Central memory CD4-positive, alpha-beta T cell (primary cell): Measurements from ENCODE around the gene CCDC92.
"Not testable (repeated sequence)": the region's sequence is repeated elsewhere in the genome, so short reads cannot be mapped to it uniquely, and the experiment has no call there.

Source experiments
- DNase-seq: peaks from one replicate; pipeline ENCODE4 v3.0.0; 2022

The CCDC92 gene

DNA sequence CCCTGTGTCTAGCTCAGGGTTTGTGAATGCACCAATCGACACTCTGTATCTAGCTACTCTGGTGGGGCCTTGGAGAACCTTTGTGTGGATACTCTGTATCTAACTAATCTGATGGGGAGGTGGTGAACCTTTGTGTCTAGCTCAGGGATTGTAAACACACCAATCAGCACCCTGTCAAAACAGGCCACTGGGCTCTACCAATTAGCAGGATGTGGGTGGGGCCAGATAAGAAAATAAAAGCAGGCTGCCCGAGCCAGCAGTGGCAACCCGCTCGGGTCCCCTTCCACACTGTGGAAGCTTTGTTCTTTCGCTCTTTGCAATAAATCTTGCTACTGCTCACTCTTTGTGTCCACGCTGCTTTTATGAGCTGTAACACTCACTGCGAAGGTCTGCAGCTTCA is 25.1 kb downstream of the CCDC92 start:
- not testable (repeated sequence) for DNase-seq

DNA sequence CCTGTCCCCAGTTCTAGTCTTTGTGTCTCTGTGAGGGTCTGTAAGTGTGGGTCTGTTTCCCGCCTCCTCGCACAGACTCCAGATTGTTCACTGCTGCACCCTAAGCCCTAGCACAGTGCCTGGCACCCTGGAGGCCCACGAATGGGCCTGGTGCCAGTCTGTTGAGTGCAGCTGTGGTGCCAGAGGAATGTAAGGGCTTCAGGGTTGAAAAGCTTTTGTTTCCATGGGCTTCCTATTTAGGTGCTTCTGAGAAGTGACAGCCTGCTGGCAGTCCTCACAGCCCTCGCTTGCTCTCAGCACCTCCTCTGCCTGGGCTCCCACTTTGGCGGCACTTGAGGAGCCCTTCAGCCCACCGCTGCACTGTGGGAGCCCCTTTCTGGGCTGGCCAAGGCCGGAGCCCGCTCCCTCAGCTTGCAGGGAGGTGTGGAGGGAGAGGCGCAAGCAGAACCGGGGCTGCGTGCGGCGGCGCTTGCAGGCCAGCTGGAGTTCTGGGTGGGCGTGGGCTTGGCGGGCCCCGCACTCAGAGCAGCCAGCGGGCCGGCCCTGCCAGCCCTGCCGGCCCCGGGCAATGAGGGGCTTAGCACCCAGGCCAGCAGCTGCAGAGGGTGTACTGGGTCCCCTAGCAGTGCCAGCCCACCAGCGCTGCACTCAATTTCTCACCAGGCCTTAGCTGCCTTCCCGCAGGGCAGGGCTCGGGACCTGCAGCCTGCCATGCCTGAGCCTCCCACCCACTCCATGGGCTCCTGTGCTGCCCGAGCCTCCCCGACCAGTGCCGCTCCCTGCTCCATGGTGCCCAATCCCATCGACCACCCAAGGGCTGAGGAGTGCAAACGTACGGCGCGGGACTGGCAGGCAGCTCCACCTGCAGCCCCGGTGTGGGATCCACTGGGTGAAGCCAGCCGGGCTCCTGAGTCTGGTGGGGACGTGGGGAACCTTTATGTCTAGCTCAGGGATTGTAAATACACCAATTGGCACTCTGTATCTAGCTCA is 25.8 kb downstream of the CCDC92 start:
- DNase-seq = not testable (repeated sequence)

DNA sequence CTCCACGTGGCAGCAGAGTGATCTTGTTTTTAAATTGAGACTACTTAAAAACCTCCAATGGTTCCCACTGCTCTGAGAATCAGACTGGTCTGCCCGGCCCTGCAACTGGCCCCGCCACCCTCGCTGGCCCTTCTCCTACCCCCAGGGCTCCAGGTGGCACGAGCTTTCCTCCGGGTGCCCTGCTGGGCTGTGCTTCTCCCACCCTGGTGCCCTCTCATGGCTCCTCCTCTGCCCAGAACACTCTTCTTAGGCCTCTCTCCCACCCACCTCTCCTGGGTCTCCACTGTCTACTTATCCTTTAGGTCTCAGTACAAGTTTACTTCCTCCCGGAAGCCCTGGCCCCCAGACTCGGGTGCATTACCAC is 26.5 kb downstream of the CCDC92 start:
- DNase-seq = no peak

DNA sequence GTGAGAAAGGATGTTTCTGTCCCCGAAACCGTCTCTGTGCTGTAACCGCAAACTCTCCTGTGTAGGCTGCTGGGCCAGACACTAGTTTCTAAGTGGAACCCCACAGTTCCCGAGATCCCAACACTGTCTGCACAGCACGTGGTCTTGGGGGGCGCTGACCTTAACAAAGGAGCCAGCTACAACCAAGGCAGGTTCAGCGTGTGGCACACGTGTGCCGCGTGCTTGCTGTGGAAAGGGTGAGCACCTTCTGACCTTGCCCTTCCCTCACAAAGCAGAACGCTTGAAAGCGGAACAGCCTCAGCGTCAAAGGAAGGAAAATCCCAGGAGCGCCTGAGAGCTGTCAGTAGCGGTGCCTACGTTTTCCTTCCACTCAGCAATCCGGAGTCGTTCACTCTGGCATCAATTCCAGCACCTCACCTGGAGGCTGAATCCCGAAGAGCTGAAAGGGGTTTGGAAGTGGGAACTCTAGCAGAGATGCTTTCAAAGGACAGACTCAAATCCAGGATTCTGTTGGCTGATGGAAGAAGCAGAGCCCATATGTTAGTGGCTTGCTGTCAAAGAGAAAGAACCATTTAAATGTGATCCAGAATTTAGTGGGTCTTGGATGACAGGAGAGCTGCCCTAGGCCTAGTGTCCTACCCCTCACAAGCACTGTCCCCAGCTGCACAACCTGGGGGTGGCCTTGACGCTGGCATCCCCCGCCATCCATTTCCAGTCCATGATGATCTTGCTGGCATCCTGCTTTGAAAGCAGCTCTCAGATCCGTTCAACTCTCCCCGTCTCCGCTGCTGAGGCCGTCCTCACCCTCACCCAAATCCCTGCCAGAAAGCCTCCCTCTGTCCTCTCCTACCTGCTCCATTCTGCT is 27.1 kb downstream of the CCDC92 start:
- DNase-seq = no peak

DNA sequence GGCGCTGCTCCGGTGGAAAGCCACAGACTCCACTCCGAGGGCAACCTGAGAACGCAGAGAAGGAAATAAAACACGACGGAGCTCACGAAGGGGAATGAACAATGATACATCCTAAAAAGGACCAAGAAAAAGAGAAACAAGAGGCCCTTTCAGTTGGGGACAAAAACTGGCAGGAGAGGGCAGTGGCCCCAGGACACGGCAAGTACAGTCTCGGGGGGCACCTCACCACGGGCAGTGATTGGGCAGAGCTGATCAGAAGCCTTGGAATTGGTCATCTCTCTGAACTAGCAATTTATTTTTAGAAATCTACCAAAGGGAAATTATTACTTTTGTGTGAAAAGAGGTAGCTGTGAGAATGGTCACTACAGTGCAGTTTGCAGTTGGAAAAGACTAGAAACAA is 27.9 kb downstream of the CCDC92 start:
- DNase-seq = no peak

DNA sequence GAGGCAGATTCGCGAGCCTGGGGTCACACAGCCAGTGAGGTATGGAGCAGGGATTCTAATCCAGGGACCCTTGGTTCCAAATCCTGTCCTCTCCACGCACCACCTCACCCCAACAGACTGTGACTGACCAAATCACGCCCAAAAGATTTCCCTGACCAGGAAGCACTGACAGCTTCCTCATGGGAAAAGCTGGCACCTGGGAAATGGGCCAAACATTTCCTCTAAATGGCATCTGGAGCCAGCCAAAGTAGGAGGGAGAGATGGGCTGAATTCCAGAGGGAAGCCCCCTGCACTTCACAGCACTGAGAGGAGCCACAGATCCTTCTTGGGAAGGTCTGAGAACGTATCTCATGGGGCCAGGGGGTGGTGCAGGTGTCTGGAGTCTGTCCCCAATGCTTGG is 28.8 kb downstream of the CCDC92 start:
- DNase-seq = no peak

DNA sequence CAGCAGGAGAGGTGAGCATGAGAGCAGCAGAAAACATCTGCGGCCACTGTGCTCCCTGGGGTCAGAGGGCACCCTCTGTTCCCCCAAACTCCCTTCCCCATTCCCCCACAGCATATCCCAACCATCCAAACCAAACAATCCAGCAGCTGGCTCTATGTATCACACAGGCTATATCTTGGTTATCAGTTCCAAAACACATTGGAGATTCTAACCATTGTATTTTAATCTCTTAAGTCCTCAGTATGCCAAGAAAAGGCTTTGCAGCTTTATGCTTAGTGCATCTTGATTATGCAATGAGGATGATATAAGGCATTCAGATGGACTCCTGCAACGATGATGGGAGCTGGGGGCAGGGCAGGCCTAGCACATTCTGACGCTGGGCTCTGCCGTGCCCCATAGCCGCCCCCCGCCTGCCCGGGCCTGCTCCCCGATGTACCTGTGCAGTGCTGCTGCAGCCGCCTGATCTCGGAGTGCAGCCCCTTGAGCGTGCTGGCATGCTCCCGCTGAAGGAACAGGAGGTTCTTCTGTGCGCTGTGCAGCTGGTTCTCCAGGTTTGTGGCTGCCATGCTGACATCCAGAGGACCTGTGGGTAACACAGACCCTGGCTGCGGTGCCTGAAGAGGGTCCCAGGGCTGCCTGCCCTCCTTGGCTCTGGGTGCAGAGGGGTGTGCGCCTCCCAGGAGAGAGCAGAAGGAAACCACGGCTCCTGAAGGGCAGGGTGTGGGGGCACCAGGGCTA is 29.6 kb downstream of the CCDC92 start:
- no peak for DNase-seq

DNA sequence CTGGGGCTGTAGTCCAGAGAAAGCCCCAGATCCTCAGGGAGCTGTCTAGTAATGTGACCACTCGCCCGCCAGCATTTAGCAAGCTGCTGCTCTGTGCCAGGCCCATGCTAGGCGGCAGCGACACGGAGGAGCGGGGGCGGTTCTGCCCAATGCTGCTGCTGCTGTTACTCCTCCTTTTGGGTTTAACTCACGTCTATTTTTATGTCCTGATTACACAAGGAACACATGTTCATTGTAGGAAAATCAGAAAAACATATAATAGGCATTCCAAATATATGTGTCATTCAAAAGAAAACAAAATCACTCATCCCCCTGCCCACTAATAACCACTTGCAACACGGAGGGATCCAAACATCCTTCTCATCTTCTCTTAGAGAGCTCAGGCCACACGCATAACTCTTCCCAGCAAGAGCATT is 30.4 kb downstream of the CCDC92 start:
- no peak for DNase-seq

DNA sequence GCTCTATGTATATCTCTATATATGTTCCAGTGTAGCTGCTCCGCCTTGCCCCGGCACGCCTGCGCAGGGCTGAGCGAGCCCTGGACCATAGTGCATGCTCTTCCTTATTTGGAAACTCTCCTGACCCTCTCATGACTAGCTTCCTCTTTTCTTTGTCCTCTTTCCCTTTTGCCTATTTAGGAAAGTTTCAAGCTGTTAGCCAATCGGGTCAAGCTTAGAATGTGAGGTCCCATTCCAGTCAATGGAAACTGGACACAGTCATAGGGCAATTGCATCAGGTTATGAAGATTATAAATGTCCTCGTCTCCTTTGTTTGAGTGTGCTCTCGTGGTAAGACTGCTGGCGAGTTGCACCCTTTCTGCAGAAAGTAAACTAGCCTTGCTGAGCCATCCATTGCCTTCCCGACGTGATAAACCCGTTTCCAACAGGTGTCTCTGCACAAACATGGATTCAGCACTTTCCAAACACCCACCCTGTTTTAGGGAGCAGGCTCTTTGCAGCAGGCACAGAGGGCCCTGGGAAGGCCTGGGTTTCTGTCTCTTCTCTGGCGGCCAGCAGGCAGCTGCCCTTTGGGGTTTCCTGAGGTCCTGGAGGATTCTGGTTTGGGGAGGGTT is 30.9 kb downstream of the CCDC92 start:
- DNase-seq = no peak

DNA sequence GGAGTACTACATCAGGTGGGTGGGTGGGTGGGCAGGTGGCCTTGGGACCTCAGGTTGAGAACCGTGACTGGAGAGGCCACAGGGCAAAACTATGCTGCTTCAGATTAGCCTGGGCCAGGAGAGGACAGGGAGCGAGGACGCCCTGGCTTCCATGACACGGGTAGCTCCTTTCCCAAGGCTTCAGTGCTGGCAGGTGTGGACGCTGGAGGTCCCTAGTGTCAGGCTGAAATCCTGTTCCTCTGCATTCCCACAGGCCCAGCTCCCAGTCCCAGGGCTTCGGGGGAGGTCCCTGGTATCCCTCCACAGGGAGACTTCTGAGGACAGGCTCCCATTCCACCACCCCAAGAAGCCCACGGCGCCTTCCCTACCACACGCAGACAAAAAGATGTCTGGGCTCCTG is 31.6 kb downstream of the CCDC92 start:
- no peak for DNase-seq

DNA sequence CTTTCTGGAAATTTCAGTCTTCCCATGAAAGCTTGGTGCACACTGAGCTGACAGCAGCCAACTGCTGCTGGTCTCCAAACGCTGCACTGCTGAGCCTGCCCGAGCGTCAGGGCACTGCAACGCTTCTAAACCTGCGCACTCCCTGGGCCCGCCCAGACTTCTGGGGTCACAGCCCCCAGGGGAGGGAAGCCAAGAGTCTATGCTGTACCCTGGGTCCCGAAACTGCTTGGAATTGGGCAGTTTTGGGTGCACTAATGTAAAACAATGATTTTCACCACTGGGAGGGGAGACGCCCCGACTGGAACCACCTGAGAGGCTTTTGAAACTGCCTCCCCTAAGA is 32.0 kb downstream of the CCDC92 start:
- DNase-seq = no peak

DNA sequence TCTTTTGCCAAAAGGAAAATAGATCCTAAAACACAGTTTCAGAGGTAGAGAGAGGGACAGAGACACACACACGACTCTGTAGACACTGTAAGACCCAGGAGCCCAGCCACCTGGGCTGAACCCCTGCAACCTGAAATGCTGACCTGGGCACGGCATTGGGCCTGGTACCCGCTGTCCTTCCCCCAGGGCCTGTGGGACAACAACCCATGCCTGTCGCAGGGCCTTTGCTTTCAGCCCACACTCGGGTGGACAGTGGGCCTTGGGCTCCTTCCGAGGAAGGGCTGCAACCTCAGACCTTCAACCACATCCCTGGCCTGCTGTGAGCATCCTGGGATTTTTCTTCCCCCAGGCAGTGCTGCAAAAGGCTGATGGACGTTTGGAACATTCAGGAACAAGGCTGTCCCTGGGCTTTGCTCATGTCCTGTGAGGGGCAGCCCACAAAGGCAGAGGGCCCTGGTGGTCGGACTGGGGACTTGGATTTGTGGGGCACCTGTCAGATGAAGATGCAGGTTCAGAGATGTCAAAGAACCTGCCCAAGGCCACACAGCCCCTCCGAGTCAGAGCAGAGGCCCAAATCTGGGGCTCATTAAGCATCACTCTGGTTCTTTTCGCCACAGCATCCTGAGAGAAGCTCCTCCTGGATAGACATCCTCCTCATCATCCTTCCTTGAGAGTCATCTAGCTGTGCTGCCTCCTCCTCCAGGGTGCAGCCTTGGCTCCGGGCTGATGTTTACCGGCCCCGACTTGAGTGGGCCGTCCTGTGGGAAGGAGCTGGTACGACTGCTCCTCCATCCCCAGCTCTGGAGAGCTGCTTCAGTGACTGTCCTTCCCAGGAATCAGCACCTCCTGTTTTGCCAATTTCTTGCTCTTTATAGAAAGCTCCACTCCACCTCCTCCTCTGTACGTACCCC is 32.7 kb downstream of the CCDC92 start:
- DNase-seq = no peak

DNA sequence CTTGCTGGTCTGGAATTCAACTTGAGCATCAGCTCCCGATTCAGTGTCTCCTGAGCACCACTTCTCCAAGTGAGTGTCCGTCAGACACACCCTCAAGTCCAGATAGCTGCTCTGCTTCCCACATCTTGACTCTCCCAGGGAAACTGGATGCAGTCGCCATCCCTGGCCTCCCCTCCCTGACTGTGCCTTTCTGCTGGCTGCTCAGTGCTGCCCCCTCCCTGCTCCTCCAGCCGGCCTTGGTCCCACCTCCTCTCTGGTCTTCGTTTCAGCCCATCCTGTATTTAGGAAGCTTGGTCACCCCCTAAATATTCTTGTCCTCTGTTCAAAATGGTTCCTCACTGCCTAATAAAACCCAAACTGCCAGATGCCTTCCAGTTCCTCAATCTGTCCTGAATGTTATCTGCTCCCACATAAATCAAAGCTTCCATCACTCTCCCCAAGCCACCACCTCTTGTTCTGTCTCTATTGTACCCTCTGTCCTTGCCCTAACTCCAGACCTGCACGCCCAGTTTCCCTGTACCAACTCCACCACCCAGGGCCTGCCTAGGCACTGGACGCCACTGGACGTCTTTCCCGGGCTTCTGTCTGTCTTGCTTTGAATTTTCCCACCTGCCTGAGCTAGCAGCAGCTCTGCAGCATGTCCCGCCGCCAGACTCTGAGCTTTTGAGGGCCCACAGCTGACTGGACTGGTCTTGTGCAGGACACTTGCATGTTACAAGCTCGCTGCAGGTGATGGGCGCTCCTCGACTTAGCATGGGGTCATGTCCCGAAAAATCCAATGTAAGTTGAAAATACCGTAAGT is 33.8 kb downstream of the CCDC92 start:
- no peak for DNase-seq

DNA sequence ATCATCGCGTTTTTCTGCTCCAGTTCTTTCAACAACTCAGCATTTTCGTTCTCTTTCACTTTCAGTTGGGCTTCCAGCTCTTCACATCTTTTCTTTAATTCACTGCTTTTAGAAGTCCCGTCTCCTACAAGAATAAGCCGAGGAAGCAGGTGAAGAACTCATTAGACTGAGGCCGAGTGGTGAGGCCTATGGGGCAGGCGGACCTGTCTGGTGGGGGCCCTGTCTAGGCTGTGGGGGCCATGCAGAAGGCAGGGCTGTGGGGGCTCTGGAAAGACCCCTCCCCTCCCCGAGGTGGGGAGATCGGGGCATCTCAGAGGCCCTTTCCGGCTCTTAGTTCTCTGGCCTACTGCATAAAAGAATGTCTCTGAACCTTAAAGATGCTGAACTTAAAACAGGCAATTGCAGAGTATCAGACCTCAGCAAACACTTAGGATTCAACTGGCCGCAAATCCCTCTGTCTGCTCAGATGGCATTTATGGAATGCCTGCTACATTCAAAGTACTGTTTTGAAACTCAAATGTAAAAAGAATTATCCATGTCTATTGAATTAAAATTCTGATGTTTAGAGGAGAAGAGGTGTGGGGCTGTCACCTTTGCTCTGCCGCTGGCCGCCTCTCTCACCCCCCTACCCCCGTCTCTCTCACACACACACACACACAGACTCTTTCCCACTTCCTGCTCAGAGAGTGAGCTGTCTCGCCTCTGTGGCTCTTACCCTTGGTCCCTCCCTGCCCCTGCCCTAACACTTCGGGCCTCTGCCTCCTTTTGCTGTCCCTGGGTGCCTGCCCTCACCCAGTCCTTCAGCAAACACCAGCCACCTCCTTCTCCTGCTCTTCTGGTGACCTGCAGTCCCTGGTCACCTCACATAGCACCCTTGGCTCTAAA is 34.7 kb downstream of the CCDC92 start:
- peak; percentile 52 for DNase-seq

DNA sequence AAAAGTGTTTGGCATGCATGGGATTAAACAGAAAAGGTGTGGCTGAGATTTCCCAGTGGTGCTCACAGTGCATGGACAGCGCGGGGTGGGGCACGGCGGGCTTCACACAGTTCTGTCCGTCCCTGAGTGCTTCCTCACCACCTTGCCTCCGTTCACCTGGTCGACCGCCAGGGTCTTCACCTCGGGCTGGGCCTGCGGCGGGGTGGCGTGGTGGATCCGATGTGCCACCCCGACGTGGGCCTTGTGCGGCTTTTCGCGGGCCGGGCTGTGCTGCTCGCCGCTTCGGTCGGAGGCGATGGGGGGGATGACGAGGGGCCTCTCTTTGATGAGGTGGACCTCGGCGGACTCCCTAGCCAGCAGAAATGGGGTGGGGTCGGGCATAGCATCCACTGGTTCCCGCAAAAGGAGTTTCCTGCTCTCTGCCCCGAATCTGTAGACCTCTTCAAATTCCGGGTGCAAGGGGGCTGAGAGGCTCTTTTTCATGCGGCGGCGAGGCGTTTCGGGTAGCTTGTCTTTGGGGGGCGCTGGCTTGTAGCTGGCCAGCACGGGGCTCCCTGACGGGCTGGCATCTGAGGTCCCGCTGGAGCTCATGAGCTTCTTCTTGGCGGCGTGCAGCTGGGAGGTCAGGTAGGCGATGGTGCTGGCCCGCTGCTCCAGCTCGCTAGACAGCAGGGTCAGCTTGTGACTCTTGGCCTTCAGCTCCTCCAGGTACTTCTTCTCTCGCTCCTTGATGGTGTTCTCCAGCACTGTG is 35.5 kb downstream of the CCDC92 start:
- no peak for DNase-seq

DNA sequence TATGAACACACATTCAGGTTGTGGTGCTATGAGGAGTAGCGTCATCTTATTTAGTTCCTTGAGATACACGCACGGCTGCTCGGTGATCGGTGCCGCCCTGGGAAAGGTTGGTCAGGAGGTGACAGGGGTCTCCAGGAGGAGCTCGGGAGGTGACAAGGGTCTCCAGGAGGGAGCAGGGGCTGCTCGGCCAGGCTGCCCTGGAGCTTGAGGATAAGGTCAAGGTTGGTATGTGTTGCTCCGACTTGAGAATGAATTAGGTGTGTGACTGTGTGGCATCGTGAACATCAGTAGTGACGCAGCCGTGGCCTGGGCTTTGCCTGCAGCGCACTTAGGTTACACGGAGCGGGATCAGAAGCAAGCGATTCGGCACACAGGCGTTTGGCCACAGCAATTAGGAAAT is 36.2 kb downstream of the CCDC92 start:
- no peak for DNase-seq

DNA sequence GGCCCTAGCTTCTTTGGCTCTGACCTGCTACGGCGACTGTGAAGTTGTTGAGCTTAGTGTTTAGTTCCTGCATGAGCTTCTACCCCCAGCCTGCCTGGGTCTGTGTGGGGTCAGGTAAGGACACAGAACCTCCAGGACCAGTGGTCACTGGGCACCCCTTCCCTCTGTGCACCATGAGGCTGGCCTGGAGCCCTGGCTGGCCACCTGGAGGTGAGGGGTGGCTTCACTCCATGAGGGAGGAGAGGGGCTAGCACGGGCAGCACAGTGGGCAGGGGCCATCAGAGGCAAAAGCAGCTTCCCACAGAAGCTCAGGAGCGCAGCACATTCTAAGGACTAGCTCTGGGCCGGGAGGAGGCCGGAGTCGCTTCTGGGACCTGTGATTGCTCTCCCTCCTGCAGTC is 36.7 kb downstream of the CCDC92 start:
- no peak for DNase-seq

DNA sequence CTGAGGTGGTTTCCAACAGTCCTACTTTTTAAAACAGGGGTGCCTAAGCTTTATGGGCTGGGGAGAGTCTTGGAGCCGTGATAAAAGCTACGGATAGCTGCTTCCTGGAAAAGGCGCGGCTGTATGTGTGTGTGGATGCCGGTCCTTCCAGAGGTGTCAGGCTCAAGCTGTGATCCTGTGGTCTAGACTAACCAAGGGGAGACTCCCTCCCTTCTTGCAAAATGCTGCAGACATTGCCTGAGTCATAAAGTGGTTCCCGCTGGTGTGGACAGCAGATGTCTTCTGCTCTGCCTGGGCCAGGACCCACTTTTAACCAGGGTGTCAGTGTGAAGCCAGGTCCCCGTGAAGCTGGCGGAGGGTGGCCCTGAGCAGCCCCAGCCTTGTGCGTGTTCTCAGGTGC is 37.8 kb downstream of the CCDC92 start:
- no peak for DNase-seq
